SK-N-SH treated with all-trans-retinoic acid at 6 μM for 48 hours (cell line): ENCODE measurements around the gene PYHIN1.

Experiments
- ARNTL ChIP-seq: fragments of 450-650 bp; formaldehyde crosslinking; IDR thresholded peaks from 2 replicates; pipeline ENCODE4 v1.5.0; 2020; ENCODE audit warnings: low read depth, mild to moderate bottlenecking, moderate library complexity, borderline replicate concordance
- CREB5 ChIP-seq: fragments of 250-450 bp; sonication (Bioruptor Pico); IDR thresholded peaks from 2 replicates; pipeline ENCODE4 v1.5.1; 2020; ENCODE audit warnings: low read depth, mild to moderate bottlenecking, moderate library complexity
- CSDC2 ChIP-seq: fragments of 250-450 bp; sonication (Bioruptor Pico); IDR thresholded peaks from 2 replicates; pipeline ENCODE4 v1.5.0; 2020; ENCODE audit warnings: mild to moderate bottlenecking, moderate library complexity
- ESRRG ChIP-seq: fragments of 250-450 bp; sonication (Bioruptor Pico); IDR thresholded peaks from 2 replicates; pipeline ENCODE4 v1.6.1; 2021; ENCODE audit warnings: mild to moderate bottlenecking
- GLIS3 ChIP-seq: fragments of 250-450 bp; sonication (Bioruptor Pico); IDR thresholded peaks from 2 replicates; pipeline ENCODE4 v1.5.0; 2020; ENCODE audit warnings: mild to moderate bottlenecking, moderate library complexity
- OSR1 ChIP-seq: fragments of 250-450 bp; sonication (Bioruptor Pico); IDR thresholded peaks from 2 replicates; pipeline ENCODE4 v1.8.0; 2022; ENCODE audit warnings: moderate library complexity, mild to moderate bottlenecking, inconsistent platforms
- SNAI2 ChIP-seq: fragments of 250-450 bp; sonication (Bioruptor Pico); IDR thresholded peaks from 2 replicates; pipeline ENCODE4 v1.5.0; 2020; ENCODE audit warnings: mild to moderate bottlenecking, moderate library complexity
- ZFP3 ChIP-seq: fragments of 250-450 bp; sonication (Bioruptor Pico); IDR thresholded peaks from 2 replicates; pipeline ENCODE4 v1.5.0; 2020; ENCODE audit warnings: mild to moderate bottlenecking, moderate library complexity
- ZNF565 ChIP-seq: fragments of 450-650 bp; formaldehyde crosslinking; conservative IDR thresholded peaks from 2 replicates; pipeline ENCODE4 v1.5.0; 2020; ENCODE audit warnings: low read depth, mild to moderate bottlenecking, moderate library complexity
- TF ChIP-seq, protein P1 (sequence below): fragments of 250-450 bp; sonication (Bioruptor Pico); IDR thresholded peaks from 2 replicates; pipeline ENCODE4 v1.8.0; 2020; ENCODE audit warnings: mild to moderate bottlenecking, moderate library complexity, borderline replicate concordance
- TF ChIP-seq, protein P2 (sequence below): fragments of 250-450 bp; sonication (Bioruptor Pico); IDR thresholded peaks from 2 replicates; pipeline ENCODE4 v1.5.0; 2020; ENCODE audit warnings: mild to moderate bottlenecking, moderate library complexity

- TF ChIP-seq ZNF565 (no peak), ZFP3 (CRISPR knock-in tag) (no peak), GLIS3 (CRISPR knock-in tag) (no peak), OSR1 (CRISPR knock-in tag) (no peak), CREB5 (no peak), ESRRG (CRISPR knock-in tag) (no peak), SNAI2 (CRISPR knock-in tag) (no peak), ARNTL (CRISPR knock-in tag) (no peak), CSDC2 (CRISPR knock-in tag) (no peak)
- TF ChIP-seq, protein P1, sequence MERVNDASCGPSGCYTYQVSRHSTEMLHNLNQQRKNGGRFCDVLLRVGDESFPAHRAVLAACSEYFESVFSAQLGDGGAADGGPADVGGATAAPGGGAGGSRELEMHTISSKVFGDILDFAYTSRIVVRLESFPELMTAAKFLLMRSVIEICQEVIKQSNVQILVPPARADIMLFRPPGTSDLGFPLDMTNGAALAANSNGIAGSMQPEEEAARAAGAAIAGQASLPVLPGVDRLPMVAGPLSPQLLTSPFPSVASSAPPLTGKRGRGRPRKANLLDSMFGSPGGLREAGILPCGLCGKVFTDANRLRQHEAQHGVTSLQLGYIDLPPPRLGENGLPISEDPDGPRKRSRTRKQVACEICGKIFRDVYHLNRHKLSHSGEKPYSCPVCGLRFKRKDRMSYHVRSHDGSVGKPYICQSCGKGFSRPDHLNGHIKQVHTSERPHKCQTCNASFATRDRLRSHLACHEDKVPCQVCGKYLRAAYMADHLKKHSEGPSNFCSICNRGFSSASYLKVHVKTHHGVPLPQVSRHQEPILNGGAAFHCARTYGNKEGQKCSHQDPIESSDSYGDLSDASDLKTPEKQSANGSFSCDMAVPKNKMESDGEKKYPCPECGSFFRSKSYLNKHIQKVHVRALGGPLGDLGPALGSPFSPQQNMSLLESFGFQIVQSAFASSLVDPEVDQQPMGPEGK (CRISPR knock-in tag) = no peak
- TF ChIP-seq, protein P2, sequence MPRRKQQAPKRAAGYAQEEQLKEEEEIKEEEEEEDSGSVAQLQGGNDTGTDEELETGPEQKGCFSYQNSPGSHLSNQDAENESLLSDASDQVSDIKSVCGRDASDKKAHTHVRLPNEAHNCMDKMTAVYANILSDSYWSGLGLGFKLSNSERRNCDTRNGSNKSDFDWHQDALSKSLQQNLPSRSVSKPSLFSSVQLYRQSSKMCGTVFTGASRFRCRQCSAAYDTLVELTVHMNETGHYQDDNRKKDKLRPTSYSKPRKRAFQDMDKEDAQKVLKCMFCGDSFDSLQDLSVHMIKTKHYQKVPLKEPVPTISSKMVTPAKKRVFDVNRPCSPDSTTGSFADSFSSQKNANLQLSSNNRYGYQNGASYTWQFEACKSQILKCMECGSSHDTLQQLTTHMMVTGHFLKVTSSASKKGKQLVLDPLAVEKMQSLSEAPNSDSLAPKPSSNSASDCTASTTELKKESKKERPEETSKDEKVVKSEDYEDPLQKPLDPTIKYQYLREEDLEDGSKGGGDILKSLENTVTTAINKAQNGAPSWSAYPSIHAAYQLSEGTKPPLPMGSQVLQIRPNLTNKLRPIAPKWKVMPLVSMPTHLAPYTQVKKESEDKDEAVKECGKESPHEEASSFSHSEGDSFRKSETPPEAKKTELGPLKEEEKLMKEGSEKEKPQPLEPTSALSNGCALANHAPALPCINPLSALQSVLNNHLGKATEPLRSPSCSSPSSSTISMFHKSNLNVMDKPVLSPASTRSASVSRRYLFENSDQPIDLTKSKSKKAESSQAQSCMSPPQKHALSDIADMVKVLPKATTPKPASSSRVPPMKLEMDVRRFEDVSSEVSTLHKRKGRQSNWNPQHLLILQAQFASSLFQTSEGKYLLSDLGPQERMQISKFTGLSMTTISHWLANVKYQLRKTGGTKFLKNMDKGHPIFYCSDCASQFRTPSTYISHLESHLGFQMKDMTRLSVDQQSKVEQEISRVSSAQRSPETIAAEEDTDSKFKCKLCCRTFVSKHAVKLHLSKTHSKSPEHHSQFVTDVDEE (CRISPR knock-in tag) = no peak
Observed at GRCh38 chr1:158945061-158945460, 13.7 kb downstream of the PYHIN1 start.
